HTERT RPE-1 (cell line): ENCODE measurements around the gene HOXC12.

Experiments
- in situ Hi-C: fragments of 300-500 bp; cut with MboI; formaldehyde crosslinking; loops from 4 replicates; pipeline ENCODE4 v1.14.3; 2020; ENCODE audit warnings: low sequenced_read_pairs

The HOXC12 gene, protein sequence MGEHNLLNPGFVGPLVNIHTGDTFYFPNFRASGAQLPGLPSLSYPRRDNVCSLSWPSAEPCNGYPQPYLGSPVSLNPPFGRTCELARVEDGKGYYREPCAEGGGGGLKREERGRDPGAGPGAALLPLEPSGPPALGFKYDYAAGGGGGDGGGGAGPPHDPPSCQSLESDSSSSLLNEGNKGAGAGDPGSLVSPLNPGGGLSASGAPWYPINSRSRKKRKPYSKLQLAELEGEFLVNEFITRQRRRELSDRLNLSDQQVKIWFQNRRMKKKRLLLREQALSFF

DNA sequence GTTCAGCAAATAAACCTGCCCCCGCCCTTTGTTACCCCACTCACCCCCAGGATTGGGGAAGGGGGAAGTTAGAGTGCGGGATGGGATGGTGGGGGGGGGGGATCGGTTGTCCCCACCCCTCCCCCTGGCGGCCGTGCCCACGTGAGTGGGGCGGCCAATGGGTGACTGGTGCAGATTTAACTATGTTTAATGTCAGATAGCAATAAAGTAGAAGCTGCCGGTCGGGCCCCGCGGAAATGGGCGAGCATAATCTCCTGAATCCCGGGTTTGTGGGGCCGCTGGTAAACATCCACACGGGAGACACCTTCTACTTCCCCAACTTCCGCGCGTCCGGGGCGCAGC, at the start of gene HOXC12:
HOXC12 (plus strand) TSS at position 210 of the 342 bp plus-strand sequence; CDS start at position 237, 27 bp downstream.
- in situ Hi-C loops, result no loop called here

DNA sequence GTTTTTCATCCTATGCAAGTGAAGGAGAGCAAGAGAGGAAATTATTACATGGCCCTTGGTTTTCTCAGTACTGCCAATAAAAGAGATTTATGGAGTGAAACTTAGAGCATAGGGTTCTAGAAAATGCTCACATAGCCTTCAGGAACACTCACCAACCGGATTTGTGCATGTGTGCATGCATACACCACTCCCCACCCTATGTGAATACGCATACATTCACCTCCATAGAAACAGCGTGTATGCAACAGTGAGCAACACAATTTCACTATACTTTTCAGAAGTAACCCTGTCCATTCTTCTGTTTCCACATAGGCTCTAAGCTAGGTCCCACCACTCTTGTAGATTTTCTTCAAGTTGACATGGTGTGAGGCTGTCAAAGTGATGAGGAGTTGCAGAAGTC, 47.6 kb upstream of the HOXC12 start:
- in situ Hi-C loops, result no loop called here

DNA sequence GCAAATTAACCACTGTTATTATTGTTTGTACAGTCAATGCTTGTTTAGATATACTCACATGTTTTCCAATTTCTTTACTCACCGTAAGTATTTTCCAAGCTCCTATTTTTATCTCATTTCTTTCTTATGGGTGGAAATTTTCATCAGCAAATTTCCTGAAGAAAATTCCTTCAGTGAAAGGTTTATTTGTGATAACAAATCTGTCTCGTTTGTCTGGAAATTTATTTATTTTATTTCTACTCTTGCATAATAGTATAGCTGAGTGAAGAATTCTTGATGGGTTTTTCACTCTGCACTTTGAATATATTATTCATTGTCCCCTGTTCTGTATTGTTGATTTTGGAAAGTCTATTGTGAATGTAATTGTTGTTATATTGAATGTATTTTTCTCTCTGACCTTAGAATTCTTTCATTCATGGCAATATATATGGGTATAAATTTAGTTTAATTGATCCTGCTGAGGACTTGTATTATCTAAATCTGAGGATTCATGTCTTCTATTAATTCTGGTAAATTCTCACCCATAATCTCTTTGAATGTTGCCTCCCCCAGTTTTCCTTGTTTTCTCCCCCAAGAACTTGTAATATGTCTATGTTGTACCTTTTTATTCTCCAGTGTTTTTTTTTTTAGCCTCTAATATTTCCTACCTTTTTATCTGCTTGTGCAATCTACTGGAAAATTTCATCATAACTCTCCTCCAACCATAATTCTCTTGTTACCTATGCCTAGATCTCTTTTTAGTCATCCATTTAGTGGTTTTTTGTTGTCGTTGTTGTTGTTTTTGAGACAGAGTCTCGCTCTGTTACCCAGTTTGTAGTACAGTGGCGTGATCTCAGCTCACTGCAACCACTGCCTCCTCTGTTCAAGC, 37.7 kb upstream of the HOXC12 start:
- in situ Hi-C loops, result no loop called here

DNA sequence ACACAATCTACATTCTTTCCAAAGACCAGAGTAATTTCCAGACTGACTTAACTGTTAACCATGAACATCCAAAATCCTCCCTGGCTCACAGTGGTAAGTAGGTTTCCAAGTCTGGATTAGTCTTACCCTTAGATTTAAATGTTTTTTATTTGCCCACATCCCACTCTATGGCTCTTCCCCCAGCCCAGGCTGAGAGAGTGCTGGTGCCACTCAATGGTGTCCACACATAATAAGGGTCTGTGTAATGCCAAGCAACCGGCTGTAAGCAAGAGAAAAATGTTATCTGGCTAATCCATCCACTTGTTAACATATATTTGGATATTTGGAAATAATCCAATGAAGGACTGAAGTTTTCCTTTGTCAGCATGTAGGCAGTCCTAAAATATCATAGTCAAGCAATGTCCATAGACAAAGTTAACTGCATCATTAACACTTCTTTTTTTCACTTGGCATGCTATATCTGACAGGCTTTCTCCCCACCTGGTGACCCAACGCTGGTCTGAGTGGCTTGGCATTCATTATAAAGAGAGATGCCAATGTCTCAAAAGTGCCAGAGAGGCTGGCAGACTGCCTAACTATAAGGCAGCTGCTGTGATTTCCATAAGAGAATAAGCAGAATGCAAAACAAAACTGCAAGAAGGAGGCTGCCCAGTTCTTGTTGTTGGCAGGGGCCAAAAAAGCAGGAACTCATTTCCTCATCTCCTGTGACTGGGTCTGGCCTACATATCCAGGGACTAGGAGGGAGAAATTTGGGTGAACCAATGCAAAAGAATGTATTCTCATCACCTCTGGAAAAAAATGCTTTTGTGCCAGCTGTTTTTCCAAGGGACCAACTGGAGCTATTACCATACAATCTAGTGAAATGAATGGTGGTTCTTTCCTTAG, 29.9 kb upstream of the HOXC12 start:
- in situ Hi-C loops, result no loop called here

DNA sequence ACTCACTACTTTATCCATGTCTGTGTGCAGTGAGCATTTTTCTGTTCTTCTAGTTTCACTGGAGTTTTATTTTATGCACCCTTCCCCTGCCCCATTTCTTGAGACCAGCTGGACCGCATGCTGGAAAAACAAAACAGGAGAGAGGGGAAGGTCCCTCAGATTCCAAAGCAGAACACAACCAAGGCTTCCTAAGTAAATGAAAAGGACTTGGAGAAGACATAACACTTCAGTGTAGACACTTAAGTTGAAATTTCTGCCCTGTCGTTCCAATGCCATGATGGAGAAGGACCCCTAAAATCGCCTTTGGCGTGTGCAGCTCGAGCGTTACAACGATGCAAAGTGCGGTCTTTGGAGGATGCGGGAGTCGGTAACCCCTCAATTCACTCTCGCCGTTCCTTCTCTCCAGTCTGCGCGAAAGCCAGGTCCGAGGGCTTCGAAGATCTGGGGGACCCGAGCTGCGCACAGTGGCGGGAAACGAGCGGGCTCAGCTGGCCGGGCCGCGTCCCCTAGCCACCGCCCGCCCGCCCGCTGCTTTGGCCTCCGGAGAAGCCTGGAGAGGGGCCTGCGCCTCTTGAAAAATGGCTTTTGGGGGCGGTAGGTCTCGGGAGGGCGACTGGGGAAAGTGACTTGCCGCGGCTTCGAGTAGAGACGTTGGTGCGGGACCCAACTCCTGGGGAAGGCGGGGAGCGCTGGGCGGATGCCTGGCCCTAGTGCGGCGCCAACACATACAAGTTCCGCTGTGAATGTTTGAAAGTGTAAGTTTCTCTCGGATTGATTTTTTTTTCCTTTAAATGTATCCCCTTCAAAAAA, 27.3 kb upstream of the HOXC12 start:
- in situ Hi-C loops, result no loop called here

DNA sequence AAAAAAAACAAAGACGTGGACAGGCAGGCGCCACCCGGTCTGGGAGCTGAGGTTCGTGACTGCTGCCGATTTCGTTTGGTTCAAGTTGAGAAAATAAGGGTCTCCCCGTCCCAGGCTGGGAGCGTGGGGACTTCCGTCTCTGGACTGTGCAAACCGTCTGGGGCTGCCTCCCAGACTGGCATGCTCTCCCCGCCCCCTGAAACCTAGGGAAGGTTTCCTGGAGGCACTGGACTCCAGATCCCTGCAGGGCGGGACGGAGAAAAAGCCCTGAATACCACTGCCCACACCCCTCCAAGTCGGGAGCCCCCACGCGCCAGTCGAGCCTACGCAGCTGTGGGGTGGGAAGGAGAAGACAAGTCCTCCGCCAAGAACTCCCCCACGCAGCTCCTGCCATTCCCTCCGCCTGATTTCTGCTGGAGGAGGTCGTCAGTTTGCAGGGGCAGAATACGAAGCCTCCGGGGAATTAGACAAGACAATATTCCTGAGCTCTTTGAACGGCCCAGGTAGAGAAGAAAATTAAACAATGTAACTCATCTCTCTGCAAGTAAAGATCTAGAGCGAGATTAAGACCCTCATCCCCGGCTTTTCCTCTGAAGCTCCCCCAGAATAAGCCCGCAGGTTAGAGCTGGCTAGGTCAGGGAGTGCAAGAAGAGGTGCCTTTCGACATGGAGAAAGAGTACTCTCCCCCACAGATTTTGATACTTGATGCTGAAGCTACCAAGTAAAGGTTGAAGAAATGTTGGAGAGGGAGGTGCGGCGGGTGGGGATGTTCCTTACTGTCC, 26.5 kb upstream of the HOXC12 start:
- in situ Hi-C loops, result no loop called here

DNA sequence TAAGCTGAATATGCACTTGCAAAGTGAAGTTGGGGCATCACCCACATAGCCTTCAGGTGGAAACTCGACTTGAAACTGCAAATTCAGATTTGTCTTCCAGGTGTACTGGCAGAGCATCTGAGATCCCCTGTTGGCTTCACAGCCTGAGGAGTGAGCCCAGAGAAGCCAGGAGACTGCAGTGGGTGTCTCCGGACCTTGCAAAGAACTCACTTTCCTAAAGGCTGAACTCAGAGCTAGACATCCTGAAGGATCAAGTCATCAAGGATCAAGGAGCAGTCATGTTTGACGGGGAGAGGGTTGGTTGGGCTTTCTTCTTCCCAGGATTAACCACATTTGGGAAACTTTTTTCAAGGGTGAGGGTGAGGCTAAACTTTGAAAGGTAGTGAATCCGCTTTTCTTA, 25.2 kb upstream of the HOXC12 start:
- in situ Hi-C loops, result no loop called here

DNA sequence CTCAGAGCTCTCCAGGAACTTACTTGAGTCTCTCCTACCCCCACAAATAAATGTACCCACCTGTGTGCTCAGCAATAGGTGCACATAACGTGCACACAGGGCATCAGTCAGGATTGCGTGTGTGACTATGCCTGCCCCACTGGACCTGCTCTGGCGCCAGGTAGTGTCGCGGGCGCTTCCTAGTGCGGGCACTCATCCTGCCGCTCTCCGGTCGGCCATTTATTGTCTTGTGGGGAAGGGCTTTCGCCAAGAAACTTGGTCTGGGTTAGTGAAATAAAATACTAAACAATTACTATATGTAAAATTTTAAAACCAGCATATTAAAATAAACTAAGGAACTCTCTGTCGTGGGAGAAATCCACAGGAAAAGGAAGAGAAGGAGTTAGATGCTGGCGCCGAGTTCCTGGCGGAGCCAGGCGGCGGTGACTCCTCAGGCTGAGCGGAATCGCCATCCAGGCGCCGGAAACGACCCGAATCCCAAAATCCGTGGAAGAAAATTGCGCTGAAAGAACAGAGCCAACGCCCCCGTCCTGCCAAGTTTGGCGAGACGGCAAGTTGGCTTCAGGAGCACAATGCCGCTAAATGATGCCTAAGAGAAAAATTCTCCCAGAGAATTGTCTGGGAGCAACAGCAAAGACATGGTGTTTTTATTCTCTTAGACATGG, 24.0 kb upstream of the HOXC12 start:
- in situ Hi-C loops, result no loop called here

DNA sequence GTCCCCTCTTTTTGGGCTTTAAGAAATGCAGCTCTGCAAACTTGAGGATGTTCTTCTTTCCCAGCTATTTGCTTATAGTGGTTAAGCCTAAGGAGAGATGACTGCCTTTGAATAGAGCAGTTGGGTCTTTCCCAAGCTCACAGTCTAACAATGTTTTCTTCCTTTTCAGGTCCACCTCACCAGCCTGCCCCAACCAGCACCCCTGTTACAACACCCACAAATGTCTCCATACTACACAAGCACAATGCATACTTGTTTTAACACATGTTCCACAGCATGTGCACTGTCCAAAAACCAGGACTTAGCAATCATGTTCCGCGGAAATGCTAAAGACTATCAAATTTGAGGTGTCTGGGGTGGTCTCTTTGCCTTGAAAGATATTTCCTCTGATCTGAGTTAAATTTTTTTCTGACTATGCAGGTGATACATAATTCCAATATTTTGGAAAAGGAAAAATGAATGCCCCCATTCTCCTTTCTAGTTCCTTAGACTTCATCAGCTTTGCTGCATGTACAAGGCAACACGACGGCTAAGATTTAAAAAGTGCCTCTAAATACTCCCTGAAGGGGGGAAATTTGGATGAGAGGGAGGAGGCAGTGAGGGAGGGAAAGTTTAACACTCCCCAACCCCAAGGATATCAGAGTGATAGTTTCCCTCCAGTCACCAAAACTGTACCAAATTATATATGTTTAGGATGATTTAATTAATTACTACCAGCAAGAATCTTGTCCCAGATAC, 22.7 kb upstream of the HOXC12 start:
- in situ Hi-C loops, result no loop called here

DNA sequence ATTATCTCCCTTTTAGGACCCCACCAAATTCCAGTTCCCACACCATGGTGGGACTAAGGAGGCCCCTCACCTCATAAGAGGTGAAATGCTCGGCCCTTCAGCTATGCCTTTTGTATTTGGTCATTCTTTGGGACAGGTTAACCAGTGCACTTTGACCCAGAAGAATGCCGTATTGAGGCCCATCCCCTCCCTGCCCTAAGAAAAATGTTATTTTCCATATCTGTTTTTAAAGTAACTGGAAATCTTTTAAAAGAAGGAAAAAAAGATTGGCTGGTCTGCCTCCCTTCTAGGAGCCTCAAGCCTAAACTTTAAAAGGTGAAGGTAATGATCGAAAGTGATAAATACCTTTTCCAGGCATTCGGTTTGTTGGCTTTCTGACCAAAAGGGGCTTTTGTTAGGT, 21.8 kb upstream of the HOXC12 start:
- in situ Hi-C loops, result no loop called here

DNA sequence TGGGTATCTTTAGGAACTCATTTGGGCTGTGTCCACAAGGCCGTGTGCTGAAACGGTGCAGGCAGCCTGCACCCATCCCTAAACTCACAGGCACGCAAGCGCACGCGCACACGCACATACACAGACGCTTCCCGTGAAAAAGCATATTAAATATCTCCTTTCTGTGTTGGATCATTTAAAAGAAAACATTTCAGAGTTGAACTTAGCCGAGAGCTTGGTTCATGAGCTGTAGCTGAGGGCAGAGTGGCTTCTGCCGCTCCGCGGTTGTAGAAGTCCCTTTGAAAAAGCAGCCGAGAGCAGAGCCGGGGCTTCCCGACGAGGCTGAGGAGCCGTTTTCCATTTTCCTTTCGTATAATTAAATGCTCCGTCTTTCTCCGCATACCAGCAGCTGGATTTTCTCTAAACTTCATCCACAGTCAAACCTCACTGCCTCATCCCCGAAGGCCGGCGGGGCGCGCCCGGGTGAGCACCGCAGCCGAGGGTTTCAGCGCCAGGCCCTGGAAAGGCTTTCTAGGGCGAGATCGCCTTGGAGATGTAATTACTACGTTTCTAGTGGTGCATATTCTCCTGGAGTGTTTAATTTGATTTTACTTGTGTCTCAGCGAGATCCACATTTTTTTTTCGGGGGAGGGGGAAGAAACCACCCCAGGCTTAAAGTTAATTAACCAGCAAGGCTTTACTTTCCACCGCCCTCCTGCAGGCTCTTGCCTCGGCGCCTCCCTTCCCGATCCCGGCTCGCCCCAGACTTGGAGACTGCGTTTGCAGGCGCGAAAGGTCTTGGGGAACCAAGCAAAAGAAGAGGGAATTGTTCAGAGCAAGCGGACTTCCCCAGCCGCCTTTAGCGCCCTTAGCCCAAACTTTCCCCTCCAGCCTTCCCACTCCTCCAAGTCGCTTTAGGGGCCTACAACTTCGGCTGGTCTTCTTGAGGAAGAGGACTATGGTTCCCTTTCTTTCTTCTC, 19.0 kb upstream of the HOXC12 start:
- in situ Hi-C loops, result no loop called here

DNA sequence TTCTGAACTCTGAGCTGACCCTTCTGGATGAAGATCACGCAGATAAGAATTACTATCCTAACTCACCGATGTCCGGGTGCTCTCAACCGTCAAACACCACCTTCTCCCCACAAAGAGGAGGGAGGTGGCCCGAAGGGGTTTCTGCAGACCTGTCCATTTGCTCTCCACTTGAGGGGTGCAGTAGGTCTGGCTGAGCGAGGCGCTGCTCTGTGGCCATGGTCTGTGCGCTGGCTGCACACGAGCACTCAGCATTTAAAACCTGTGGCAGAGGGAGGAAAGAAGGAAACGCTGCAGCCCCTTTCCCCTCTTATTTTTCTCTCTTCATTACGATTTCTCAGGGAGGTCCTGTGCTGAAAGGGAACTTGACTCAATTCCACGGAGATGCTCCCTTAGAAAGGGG, 17.6 kb upstream of the HOXC12 start:
- in situ Hi-C loops, result no loop called here

DNA sequence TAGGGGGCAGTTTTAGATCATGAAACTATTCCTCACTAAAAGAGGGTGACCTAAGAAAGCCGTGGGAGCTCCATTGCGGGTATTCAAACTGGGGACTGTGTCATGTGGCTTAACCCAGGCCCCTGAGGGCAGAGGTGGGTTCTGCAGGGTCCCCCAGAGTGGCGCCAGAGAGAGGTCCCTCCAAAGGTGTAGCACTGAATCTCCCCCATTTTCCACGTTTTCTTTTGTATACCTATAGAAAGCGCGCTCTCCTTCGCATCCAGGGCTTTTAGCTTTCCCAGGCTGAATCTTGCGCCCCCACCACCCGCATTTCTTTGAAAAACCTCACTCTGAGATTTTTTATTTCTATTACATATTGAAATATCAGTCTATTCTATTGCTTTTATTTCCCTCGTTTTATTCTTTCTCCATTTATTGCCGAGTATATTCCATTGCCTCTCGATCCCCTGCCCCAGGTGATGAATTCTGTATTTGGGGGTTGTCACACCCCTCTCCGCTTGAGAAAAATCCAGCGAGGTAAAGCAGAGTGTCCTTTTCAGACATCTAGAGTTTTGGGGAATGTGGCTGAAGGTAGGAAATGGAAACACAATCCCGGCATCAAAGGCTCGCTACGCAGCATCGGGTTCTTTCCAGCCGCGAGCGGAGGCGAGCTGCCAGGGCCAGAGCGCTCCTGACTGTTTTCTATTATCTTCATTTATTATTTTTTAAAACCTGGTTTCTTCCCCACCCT, 16.9 kb upstream of the HOXC12 start:
- in situ Hi-C loops, result no loop called here

DNA sequence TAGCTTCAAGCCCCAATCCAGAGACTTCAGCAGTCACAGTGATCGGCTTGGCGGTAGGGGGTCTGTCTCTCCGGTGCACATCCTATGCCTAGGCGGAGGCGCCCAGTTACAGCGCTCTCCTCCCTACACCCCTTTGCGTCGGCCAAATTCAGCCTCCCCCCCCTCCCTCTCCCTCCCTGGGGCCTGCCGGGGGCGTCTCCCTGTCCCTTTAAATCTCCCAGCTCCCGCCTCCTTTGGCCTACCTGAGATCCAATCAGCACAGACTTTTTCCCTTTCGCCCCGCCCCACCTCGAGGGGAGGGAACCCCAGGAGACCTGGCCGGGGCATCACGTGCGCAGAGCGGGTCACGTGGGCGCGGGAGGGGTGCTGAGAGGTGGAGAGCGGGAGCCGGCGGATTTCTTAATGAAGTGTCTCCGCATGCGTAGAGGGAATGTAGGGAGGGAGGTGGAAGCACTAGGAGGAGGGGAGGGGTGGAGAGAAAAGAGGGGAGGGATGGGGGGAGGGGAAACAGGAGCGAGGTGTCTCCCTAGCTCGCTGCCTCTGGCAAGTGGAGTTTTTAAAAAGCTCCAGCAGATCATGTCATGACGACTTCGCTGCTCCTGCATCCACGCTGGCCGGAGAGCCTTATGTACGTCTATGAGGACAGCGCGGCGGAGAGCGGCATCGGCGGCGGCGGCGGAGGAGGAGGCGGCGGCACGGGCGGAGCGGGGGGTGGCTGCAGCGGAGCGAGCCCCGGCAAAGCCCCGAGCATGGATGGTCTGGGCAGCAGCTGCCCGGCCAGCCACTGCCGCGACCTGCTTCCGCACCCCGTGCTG, 16.2 kb upstream of the HOXC12 start, which contains the start of gene HOXC13:
HOXC13 (plus strand) TSS at position 506 of the 815 bp plus-strand sequence; CDS start at position 582, 76 bp downstream.
- in situ Hi-C loops, result no loop called here

DNA sequence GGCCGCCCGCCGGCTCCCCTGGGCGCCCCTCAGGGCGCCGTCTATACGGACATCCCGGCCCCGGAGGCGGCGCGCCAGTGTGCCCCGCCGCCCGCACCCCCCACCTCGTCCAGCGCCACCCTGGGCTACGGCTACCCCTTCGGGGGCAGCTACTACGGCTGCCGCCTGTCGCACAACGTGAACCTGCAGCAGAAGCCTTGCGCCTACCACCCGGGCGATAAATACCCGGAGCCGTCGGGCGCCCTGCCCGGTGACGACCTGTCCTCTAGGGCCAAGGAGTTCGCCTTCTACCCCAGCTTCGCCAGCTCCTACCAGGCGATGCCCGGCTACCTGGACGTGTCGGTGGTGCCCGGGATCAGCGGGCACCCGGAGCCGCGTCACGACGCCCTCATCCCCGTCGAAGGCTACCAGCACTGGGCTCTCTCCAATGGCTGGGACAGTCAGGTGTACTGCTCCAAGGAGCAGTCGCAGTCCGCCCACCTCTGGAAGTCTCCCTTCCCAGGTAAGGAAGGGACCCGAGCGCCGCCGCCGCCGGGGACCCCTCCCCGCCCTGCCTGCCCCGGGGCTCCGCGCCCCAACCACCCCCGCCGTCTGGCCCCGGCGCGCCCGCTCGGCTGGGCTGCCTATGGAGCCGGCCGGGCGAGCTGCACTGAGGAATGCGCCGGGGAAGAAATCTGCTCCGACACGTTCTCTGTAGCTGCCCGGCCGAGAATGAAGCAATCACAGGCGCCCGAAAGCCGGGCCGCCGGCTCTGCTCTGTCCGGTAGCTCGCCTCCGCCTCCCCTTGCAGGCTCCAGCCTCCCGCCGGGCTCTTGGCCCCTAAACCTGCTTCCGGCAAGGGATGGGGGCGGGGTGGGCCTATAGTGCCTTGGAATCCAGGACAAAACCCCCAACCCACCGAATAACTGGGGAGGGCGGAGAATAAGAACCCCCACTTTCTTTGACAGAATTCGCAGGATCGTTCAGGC, 15.3 kb upstream of the HOXC12 start:
- in situ Hi-C loops, result no loop called here
